ENCODE results near the gene SEC14L6.

SEC14L6 gene

DNA sequence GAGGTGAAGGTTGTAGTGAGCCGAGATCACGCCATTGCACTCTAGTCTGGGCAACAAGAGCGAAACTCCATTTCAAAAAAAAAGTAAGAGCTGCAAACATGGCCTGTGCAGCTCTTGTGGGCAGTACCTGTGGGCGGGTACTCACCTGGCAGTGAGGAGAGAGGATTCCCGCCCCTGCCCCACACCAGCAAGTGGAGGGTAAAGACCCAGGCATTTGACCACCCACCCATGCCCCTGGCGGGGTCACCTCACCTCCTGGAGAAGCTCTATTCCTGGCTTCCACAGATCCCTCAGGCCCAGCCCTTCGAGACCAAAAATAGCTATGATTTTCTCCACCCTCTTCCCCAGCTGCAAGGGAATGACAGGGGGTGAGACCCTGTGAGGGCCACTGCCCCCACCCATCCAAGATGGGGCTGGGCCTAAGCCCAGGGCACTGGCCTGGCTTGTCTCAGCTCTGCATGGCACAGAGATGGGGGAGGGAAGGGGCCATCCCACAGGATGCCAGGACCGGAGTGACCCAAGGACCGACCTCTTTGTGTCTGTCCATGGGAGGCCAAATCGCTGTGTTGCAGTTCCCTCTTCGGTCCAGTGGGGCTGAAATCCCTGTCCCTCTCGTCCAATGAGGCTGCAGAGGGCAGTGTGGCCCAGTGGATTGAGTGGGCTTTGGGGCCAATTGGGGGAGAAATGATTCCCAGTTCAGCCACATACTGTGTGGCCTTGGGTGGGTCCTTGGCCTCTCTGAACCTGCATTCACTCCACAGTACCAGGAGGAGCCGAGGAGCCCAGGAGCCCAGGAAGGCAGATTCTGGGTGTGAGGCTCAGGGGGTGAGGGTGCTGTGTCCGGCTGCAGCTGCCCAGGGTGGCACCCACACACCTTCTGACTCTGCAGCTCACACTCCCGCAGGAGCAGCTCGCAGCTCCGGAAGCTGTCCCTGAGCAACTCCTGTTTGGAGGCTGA is 14.6 kb downstream of the SEC14L6 start:
- no peak for DNase-seq

DNA sequence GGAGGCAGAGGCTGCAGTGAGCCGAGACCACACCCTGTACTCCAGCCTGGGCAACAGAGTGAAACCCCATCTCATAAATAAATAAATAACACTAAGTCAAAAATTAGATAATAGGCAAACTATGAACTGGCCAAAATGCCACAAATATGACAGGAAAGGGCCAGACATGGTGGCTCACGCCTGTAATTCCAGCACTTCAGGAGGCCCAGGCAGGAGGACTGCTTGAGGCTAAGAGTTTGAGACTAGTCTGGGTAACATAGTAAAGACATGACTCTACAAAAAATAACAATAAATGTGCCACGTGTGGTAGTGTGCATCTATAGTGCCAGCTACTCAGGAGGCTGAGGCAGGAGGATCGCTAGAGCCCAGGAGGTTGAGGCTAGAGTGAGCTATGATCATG is 19.9 kb downstream of the SEC14L6 start:
- DNase-seq = no peak

DNA sequence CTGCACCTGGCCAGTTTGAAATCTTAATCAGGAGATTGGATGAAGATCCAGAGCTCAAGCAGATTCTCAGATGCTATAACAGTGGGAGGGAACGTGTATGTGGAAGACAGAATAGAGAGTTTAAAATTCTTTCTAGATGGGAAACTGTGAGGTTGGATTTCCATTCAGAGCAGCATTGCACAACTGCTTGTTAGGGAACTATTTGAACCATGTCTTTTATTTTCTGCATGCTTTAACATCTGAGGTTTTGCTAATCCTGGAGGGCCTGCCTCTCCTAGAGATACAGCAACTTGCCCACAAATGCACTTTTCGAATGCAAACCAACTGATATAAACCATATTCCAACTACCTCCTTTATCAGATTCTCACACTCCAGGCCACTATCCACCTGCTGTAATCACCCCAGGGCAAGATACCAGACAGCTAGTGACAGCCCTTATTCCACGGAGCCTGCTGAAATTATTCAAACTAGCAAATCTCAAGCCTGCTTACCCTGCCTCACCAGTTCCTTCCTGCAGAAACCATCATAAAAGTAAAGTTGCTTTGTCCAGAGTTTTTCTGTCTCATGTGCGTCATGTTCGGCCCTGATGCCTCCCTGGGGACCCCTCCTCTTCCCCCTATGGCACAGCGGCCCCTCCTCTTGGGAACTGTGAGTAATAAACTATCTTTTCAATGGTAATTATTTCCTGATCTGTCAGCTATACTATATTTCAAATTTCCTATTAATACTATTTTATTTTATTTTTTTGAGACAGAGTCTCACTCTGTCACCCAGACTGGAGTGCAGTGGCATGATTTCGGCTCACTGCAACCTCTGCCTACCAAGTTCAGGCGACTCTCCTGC is 22.7 kb downstream of the SEC14L6 start:
- DNase-seq = no peak

DNA sequence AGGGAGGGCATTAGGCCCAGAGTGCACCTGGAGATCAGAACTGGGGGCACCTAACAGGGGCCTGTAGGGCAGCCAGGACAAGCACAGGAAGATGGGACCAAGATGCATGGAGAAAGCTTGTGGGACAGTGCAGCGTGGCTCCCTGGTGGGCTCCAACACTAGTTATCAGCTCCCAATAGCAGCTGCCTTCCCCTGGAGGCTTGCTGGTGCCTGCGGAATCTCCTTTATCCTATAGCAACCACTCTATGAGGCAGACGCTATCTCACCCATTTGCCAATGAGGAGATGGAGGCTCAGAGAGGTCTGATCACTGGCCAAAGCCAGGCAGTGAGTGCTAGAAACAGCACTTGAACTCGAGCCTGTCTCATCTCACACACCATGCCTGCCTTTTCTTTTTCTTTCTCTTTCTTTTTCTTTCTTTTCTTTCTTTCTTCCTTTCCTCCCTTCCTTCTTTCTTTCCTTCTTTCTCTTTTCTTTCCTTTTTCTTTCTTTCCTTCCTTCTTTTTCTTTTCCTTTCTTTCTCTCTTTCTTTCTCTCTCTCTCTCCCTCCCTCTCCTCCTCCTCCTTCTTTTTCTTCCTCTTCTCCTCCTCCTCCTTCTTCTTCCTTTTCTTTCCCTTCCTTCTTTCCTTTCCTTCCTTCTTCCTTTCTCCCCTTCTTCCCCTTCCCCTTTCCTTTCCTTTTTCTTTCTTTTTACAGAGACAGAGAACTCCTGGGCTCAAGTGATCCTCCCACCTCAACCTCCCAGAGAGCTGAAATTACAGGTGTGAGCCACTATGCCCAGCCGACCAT is 25.0 kb downstream of the SEC14L6 start:
- DNase-seq = no peak

DNA sequence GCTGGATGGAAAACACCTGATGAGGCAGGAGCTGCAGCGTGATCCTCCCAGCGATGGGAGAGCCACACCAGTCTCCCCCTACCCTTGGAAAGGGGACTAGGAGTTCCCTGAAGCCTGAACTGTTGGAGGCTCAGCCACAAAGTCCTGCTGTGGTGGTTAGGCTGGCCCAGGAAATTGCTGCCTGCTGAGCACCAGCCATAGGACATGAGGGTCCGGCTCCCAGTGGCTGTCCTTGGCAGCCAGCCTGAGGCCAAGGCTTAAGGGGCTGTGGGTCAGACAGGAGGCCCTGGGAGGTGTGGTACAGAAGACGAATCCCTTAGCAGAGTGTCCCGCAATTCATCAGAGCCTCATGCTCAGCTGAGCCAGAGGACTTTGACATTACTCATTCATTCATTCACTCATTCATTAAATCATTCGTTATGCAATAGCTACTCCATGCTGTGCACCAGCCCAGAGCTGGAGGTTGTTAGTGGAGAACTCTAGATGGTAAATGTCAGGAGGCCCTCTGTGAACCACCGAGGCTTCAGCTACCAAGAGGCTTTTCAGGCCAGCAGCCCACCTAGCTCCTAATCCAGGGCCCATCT is 26.6 kb downstream of the SEC14L6 start:
- no peak for DNase-seq

DNA sequence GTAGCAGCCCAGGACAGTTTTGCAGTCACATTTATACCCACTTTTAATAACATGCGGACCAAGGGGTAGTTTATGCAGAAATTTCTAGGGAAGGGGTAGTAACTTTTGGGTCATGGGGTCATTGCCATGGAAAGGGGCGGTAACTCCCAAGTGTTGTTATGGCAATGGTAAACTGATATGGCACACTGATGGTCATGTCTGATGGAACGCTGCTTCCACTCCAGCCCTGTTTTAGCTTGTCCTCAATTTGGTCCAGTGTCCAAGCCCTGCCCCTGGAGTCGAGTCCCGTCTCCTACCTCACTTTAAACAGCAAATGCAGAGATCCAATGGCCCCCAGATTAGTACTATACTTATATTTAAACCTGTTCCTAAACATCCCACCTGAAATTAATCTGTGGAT is 29.8 kb downstream of the SEC14L6 start:
- no peak for DNase-seq

DNA sequence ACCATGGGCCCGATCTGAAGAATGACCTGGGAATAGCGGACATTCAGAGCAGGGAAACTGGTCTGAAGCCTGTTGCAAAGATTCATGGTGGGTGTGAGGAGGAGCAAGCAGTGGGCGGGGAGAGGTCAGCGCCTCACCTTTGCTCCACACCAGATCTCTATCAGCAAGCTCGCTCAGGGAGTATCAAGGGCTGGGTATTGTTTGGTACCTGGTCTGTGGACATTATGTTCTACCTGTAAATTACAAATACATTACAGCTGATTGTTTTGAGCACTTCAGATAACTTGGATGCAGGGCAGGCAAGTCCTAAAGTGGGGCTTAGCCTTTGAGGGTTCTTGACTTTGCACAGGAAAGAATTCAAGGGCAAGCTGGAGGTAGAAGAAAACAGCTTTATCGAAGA is 30.3 kb downstream of the SEC14L6 start:
- no peak for DNase-seq

DNA sequence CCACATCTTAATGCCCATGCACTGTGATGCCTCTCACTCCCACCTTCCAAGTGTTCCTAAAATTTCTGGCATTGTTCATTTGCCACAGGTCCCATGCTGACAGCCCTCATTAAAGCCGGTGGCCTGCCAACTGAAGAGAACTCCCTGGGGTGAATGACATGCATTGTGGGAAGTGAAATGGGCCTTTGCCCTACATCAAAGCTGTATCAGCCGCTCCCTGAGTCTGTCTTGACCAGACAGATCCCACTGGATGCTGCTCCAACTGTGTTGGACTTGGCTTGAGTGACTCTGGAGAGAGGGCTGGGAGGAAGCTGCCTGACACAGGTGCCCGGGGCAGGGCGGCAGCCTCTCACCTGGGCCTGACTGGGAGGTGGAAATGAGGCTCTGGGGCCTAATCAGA is 32.3 kb downstream of the SEC14L6 start:
- no peak for DNase-seq

DNA sequence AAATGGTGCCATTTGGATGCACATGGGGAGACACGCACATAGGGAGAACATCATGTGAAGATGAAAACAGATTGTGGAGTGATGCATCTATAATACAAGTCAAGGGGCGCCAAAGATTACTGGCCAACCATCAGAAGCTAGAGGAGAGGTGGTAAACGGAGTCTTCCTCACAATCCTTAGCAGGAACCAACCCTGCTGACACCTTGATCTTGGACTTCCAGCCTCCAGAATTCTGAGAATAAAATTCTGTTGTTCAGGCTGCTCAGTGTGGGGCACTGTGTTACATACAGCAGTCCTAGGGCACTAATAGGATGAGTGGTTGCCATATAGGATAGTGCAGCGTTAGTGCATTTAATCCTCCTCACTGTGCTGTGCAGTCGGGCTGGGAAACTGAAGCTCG is 33.1 kb downstream of the SEC14L6 start:
- no peak for DNase-seq

DNA sequence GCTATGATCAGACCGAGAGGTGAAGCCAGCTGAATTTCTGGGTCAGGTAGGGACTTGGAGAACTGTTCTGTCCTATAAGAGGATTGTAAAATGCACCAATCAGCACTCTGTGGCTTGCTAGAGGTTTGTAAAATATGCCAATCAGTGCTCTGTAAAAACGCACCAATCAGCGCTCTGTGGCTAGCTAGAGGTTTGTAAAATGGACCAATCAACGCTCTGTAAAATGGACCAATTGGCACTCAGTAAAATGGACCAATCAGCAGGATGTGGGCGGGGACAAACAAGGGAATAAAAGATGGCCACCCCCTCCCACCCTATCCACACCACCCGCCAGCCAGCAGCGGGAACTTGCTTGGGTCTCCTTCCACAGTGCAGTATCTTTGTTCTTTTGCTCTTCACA is 34.6 kb downstream of the SEC14L6 start:
- no peak for DNase-seq

DNA sequence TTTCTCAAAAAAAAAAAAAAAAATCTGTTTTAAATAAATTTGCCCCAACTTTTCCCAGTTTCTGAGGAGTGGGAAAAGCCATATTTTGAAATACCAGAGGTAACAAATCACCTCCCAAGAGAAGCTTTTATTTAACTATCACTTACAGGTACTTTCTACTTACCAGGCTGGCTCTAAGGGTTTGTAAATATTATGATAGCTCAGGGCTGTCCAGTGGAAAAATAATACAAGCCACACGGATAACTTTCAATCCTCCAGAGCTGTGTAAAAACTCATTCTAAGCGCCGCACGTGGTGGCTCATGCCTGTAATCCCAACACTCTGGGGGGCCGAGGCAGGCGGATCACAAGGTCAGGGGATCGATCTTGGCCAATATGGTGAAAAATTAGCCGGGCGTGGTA is 35.4 kb downstream of the SEC14L6 start:
- no peak for DNase-seq

DNA sequence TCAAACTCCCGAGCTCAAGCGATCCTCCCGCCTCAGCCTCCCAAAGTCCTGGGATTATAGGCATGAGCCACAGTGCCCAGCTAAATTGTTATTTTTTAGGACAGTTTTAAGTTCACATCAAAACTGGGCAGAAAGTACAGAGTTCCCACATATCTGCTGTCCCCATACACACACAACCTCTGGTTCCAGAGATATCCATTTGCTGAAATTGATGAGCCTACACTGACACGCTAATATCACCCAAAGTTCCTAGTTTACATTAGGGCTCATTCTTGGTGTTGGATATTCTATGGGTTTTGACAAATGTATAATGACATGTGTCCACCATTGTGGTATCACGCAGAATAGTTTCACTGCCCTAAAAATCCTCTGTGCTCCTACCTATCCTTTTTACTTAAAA is 38.3 kb downstream of the SEC14L6 start:
- DNase-seq = no peak

DNA sequence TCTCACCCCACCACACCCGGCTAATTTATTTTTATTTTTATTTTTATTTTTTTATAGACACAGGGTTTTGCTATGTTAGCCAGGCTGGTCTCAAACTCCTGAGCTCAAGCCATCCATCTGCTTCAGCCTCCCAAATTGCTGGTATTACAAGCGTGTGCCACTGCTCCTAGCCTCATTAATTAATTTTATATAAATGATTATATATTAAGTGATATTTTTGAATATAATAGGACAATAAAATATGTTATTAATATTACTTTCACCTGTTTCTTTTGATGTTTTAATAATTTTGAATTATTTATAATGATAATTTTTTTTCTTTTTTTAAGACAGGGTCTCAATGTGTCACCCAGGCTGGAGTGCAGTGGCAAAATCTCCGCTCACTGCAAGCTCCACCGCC is 38.9 kb downstream of the SEC14L6 start:
- DNase-seq = no peak

DNA sequence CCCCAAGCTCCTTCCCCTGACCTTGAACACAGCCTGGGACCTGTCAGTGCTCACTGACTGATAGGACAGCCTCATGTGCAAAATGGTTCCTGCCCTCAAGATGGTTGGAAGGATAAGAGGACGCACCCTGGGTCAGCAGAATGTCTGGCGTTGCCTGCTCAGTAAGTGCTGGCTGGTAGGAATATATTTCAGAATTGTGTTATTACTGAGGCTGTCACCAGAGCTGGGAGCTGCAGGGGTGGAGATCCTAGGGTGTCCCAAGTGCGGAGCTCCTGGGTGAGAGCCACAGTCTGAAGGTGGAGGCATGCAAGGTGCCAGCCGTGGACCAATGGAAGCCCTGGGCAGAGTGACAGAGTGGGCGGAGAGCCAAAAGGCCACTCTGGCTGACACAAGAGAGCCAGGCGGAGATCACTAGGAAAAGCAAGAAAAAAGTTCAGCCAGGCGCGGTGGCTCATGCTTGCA is 40.0 kb downstream of the SEC14L6 start:
- DNase-seq = no peak

DNA sequence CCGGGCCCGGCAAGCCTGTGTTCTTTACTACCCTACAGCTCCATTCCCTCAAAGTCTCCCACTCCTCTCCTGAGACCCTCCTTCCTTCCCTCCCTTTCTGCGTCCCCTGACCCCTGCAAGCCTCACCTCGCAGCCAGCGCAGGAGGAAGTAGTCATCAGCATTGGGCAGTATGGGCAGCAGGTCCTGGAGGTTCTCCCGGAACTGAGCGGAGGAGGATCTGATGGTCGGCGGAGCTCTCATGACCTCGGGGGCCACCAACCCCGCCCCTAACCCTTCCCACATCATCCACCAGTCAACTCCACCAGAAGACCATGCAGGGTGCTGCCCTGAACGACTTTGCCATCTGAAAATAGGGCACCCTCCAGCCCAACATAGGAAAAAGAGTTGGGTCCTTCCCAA is 43.0 kb downstream of the SEC14L6 start:
- DNase-seq = no peak

DNA sequence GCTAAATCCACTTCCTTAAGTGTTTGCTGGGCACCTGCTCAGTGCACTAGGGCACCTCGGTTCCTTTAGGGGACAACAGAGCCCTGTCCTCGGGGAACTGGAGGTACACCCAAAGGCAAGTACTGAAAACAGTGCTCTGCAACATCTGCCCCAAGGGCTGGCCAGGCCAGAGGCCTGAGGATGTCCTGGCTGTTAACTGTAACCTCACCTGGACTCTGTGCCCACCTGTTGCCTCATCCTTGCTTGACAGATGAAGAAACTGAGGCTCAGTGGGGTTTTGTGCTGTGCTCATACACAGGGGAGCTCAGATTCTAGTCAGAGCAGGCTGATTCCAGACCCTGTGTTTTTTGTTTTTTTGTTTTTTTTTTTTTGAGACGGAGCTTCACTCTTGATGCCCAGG is 43.6 kb downstream of the SEC14L6 start:
- no peak for DNase-seq

DNA sequence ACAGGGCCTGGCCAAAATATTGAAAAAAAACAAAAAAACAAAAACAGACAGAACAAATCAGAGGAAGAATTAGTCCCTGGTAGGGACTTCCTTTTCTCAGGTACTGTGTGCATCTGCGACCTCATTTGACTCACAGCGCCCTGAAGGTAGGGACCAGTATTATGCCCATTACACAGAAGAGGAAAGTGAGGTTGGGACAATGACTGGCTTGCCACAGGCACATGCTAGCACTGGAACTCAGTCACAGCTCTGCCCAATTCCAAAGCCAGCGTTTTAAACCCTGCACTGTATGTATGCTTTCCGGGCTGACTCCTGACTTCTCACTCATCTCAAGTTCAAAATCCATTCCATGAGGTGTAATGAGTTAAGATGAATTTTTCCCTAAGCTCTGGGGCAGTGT is 44.4 kb downstream of the SEC14L6 start:
- DNase-seq = no peak

DNA sequence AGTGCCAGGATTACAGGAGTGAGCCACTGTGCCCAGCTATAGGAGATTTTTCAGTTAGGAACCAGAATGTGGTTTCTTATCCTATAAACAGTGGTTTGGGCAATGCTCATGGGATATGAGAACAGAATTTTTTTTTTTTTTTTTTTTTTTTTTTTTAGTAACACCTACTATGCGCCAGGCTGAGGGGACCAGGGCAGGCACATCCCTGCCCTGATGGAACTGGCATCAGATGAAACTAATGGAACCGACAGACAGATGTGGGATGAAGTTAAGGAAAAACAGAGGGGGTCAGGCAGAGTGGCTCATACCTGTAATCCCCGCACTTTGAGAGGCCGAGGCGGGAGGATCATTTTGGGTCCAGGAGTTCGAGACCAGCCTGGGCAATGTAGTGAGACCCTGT is 45.9 kb downstream of the SEC14L6 start:
- DNase-seq = no peak

DNA sequence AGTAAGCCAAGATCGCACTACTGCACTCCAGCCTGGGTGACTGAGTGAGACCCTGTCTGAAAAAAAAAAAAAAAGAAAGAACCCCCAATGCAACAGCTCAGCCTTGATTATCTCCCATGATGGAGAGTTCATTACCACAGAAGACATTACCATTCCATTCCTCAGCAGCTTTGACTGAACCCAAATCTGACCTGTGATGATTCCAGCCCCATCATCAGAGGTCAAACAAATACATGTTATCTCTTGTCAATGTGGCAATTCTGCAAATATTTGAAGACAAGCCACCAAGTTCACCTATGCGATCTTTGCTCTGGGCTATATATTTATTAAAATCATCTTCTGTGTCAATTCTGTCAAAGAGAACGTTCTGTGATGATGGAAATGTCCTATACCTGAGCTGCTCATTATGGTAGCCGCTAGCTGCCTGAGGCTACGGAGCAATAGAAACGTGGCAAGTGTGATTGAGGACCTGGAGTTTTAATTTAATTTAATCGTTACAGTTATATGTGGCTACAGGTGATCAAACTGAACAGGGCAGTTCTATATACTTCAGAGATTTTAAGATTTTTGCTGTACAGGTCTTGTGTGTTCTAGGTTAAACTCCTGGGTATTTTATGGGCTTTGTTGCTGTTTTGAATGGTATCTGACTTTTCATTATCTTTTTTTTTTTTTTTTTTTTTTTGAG is 48.9 kb downstream of the SEC14L6 start:
- DNase-seq = no peak

DNA sequence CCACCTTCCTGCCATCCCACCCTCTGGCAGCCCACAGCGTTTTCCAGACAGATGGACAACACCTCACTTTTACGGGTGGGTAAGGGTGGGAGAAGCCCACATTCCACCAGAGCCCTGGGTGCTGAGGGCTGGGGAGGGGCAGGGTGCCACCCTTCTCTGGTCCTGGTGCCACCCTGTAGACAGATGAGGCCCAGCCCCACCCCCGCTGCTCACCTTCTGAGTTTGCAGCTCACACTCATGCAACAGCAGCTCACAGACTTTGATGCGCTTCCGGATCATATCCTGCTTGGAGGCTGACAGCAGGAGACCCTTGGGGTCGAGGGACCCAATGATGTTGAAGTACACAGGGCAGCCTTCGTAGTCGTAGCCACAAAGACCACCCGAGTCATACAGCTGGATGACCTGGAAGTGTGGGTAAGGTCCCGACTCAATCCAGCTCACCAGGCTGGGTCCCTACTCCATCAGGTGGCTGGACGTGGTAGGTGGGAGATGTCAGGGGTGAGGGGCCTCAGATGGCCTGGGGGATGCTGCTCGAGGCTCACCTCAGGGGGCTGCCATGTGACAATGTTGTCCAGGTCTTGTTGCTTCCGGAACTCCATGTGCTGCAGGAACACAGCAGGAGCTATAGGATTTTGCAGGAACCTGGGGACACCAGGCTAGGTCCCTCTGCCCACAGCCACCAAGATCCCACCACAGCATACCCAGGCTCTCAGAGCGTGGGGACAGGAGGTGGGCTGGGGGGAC is 51.3 kb downstream of the SEC14L6 start:
- DNase-seq = no peak

DNA sequence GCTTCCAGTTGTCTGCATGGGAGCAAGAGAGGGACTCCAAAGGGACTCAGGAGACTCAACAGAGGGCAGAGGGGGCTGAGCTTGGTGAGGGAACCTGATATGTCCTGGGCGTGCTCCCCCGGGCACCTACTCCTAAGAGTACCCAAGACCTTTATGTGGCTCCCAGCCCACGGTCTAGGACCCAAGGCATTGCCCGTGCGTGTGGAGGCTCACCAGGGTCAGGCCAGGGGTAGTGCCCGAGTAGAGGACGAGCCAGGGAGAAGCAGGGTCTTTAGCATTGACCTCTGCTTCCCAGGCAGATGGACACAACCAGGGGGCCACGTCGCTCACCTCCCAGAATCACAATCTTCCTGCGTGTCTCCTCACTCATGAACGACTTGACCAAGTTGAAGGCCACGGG is 54.4 kb downstream of the SEC14L6 start:
- DNase-seq = no peak
